Stimulated activated CD4-positive, alpha-beta T cell treated with anti-CD3 and anti-CD28 coated beads, TNF-alpha, amount 100 ng/mL, for 48 hours (primary cell): ENCODE data around the gene FCAMR.
"Not testable (repeated sequence)": the region's sequence is repeated elsewhere in the genome, so short reads cannot be mapped to it uniquely, and the experiment has no call there.

Experiments
- DNase-seq, 3 donors: peaks; one replicate each; pipeline ENCODE4 v3.0.0-alpha.2; 2020; ENCODE audit warnings: low read depth in 3 of 3

Gene FCAMR

DNA sequence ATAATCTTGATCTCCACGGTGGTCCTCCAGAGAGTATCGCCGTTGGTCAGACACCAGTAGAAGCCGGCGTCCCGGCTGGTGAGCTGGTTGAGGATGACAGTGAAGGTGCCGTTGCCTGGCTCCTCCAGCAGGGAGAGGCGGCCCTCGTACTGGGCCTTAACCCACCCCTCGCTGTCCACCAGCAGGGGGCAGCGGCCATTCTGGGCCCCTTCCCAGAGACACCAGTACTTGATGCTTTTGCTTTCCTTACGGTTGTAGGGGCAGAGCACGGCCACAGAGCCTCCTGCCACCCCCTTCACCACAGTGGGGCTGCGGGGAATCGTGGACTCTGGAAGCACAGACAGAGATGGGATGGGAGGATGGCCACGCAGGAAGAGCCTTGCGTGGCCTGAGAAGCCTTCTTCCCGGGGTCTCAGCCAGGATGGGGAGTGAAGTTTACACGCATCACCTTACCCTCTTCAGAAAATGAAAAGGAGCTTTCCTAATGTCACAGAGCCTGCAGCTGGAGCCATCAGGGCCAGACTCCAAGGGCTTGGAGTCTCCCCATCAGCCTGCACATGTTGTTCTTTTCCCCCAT, 34.7 kb downstream of the FCAMR start:
- DNase-seq, result peak in 2 of 3 donors; percentile 37 to 42

DNA sequence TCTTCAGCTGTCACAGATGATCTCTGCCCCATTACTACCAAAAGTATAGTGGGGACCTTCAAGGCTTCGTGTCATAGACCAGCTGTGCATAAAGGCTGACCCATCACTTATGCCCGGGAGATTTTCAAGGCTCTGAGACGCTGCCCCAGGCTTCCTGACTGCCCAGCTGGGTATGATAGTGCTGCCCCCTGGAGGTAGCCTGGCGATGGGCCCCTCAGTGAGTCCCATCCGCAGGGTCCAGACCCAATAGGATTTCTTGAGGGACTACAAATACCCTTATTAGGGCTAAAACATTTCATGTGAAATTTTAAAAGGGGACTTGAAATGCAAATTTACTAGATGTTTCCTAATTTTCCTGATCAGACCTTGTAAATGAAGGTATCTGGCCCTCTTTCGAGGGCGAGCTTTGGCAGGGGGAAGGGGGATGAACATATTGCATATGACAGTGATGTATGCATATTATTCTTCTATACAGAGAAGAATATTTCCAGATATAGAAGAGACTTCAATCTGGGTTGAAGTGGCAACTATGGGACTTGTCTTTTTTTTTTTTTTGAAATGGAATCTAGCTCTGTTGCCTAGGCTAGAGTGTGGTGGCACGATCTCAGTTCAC, 36.8 kb downstream of the FCAMR start:
- DNase-seq, result peak in 1 of 3 donors; percentile 79

DNA sequence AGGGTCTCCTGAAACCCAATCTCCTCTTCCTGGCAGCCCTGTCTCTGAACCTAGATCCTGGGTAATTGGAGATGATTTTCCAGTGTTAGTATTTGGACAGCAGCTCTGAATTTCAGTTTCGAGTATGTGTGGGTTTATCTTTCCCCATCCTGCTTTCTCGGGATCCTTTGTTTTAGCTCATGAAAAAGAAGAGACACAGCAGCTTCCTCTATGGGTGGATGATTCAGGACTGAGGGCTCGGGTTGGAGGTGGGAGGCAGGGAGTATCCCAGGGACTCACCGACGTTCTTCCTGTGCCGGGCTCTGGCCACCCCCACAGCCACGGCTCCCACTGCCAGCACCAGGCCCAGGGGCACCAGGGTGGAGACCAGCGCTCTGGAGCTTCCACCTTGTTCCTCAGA, 38.1 kb downstream of the FCAMR start:
- no peak for DNase-seq

DNA sequence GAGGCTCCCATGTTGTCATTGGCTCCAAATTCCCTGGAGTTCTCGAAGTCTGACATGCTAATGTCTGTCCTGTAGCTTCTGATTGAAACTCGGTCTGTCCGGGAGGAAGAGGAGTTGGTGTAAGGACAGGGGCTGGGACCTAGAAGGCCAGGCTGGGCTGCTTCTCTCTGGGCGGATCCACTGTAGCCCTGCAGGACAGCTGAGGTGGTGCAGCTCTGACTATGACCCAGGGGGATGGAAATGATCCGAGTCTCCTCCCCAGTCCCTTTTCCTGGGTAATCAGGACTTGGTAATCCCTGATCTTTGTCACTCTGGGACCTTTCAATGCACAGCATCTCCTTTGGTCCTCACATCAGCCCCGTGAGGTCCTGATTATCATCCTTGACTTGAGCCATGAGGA, 38.6 kb downstream of the FCAMR start:
- DNase-seq, result no peak

DNA sequence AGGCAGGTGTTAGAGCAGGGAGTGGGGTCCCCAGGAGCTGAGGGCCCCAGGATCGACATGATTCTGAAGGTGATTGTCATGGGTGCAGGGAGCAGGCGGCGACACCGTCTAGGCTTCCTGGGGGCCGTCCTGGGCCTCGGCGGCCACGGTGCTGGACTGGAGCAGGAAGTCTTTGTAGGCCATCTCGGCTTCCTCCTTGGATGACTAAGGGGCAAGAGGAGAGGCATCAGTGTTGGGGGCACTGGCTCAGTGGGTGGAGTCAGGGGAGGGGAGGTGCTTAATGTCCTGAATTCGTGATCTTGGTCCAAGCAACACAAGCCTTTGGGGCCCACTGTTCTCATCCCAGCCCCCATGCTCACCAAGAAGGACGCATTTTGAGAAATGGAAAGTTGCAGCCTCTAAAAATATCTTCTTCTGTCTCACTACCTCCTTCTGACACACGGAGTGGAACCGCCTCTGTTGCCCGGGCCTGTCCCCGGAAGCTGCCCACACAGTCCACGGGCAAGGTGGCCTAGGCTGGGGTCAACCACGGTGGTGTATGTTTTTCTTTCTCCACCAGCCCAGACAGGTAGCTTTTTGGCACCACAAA, 40.0 kb downstream of the FCAMR start:
- no peak for DNase-seq

DNA sequence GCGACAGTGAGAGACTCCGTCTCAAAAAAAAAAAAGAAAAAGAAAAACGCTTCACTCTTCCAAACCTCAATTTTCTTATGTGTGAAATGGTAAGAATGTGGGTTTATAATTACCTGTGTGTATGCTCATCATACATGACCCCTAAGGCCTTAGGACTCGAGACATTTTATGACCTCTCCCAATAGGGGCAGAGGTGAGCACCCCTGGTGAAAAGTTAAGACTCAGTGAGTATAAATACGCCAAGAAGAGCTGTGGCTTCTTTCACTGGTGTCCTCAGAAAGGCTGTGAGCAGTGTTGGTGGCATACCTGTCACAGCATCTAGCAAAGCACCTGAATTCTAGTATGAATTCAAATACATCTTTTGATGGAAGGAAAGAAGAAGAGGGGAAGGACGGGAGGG, 40.7 kb downstream of the FCAMR start:
- DNase-seq, result no peak

DNA sequence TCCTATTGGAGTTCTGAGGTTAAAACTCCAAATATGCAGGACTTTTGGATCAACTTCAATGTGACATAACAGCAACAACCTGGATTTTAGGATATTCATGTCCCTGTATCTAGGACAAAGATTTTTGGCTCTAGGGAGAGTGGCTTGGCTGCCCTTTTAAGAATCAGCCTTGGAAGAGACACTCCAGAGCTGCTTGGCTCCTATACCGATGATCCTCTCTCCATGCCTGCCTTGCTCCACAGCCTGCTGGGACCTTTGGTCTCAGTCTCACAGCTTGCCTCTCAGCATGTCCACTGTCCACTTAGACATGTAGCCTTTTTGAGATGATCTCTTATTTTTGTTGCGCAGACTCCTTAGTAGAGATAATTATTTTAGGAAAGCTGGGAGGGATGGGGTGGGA, 44.0 kb downstream of the FCAMR start:
- no peak for DNase-seq

DNA sequence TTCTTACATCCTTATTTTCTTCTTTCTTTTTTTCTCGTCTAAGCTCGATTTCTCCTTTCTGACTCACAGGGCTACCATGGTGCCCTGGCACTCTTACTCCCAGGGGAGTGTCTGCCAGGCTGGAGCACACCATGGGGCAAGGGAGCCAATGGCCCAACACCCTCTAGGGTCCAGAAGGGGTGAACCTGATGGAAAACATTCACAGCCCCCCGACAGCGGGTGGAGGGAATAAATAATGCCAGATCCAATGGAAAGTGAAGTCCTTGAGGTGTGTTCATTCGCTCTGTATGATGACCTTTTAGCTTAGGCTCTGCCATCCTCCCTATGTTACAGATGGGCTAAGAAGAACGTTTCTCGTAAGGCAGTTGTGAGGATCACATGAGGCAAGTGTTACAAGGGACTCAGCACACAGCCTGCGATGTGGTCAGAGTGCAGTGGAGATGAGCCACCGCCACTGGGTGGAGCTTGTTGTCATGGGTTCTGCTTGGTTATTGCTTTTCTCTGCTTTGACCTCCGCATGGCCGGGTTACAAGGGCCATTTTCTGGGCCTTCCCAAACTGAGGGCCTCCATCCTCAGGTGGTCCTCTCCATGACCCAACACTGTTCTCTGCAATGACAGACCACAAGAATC, 45.0 kb downstream of the FCAMR start:
- no peak for DNase-seq

DNA sequence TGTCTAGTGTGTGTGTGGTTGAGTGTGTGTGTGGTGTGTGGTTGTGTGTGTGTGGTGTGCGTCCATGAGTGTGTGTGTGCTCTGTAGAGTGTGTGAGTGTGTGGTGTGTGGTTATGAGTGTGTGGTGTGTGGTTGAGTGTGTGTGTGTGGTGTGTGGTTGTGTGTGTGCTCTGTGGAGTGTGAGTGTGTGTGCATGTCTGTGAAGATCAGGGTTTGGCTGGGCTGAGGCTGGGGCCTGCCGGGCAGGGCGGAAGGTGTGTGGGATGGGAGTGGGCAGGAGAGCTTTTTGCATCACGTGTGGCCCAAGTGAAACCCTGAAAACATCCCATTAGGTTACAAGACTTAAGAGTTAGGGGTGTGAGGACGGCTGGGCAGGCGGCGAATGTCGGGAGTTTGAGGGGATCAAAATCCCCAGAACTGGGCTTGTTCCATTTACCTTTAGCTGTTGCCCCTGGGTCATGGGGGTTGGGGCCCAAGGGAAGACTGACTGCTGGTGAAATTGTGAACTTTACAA, 45.6 kb downstream of the FCAMR start:
- DNase-seq, result no peak

DNA sequence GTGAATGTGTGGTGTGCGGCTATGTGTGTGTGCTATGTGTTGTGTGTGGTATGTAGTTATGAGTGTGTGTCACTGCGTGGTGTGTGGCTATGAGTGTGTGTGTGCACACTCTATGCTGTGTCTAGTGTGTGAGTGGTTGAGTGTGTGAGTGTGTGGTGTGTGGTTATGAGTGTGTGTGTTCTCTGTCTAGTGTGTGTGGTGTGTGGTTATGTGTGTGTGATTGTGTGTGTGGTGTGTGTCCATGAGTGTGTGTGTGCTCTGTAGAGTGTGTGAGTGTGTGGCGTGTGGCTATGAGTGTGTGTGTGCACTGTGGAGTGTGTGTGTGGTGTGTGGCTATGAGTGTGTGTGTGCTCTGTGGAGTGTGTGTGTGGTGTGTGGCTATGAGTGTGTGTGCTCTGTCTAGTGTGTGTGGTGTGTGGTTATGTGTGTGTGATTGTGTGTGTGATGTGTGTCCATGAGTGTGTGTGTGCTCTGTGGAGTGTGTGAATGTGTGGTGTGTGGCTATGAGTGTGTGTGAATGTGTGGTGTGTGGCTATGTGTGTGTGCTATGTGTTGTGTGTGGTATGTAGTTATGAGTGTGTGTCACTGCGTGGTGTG, 46.2 kb downstream of the FCAMR start:
- DNase-seq, result not testable (repeated sequence)

DNA sequence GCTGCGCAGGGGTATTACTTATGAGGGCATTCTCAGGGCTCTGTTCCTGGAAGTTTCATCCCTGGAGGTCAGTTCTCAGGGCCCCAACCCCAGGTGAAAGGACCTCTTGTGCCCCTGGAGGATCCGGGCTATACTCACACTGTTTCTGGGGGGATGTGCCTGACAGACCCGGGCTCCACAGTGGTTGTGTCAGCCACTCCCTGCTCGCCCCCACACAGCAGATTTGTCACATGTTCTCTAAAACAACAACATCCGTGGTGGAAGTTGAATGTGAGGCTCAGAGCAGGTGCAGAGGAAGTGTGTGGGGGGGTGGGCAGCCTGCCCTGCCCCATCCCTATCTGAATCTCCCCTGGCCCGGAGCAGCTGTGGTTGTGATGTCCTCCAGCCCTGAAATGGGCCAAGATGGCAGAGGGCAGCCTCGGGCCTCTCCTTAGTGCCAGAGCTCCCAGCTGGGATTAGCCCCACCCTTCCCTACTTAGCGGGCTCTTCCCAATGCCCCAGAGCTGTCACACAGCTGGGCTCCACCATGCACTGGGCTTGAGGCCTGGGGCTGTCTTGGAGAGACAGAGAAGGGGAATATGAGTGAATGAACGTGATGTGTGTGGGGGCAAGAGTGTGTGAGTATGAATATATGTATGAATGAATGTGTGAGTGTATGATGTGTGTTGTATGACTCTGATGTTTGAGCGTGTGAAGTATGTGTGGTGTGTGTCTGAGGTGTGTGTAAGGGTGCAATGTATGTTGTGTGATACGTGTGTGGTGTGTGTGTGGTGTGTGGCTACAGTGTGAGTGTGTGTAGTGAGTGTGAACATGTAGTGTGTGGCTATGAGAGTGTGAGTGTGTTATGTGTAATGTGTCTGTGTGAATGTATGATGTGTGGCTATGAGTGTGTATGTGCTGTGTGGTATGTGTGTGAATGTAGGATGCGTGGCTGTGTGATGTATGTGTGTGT, 47.0 kb downstream of the FCAMR start:
- peak in 1 of 3 donors; percentile 70 for DNase-seq

DNA sequence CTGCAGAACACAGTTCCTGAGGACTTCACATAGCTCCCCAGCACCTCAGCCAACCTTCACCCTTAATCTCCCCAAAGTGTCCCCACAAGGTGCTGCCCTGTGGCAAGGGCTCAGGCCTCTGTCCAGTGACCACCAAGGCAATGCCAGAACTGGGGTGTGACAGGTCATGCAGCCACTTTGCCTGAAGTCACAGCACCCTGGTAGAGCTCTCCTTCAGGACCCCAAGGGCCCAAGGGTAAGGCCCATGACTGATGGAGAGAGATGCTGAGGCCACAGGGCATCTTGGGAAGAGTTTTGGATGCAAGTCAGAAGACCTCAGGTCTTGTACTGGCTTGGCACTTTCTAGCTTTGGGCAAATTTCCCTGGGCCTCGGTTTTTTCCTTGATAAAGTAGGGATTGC, 47.7 kb downstream of the FCAMR start:
- no peak for DNase-seq

DNA sequence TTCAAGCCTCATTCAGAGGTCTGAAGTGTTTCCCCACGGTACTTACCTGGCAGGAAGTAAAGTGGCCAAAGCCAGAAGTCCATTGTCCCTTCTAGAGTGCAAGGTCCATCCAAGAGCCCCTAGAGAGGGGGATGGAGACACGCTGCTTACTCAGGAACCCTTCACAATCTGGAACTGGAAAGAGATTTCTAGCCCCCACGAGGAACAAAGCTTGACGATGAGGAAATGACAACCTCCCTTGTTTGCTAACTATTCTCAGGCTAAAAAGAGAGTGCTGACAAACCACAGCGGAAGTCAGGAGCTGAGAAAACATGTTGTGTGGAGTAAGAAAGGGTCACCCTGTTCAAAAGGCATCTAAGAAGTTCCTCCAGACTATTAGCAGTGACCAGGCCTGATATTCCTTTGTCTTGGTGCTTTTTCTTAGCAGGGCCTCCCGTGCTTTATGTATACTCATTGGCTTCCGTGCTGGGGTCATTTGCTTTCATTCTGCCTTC, 48.4 kb downstream of the FCAMR start, which contains the start of gene FCMR:
TSS of gene FCMR (minus strand) at position 170 of the 494 bp plus-strand sequence. CDS start at position 83, 87 bp downstream.
- no peak for DNase-seq

DNA sequence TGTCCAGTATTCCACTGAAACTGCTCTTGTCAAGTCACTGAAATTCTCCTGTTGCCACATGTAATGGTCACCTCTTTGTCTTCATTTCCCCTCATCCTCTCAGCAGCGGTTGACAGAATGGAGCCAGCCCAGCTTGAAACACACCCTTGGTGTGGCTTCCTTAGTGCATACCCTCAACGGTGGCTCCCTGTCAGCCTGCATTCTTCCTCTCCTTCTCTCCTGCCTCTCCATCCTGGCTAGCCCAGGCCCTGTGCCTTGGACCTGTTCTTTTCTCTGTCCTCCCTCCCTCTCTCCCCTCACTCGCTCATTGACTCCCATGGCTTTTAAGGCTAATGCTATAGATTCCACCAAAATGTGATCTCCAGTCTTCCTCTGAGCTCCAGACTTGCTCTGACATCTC, 52.2 kb downstream of the FCAMR start:
- no peak for DNase-seq

DNA sequence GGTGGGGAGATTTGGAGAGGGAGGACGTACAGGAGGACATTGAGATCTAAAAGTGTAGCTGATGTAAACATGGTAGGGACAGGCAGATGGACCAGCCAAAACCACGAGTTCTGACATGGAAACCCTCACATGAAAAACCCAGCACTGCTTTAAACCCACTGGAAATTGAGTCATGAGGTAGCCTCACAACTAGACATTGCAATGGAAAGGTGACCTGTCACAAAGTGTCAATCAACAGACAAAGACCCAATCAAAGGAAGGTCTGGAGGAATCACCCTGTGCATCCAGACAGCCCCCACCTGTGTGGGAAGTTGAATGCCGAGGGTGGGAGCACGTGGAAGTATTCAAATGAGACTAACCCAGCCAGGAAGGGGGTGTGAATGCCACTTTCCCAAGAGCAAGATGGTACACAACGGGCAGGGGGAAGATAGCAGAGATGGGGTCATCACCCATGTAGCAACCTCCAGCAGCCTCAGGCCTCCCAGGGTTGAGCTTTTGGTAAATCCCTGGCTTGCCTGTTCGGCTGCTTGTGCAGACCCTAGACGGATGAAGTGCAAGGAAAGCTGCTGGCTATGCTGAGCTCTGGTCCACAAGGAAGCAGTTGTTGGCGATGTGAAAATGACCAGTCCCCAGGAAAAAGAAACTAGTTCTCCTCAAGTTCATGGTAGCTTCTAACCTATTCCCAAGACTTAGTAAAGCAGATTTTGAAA, 54.1 kb downstream of the FCAMR start:
- no peak for DNase-seq

DNA sequence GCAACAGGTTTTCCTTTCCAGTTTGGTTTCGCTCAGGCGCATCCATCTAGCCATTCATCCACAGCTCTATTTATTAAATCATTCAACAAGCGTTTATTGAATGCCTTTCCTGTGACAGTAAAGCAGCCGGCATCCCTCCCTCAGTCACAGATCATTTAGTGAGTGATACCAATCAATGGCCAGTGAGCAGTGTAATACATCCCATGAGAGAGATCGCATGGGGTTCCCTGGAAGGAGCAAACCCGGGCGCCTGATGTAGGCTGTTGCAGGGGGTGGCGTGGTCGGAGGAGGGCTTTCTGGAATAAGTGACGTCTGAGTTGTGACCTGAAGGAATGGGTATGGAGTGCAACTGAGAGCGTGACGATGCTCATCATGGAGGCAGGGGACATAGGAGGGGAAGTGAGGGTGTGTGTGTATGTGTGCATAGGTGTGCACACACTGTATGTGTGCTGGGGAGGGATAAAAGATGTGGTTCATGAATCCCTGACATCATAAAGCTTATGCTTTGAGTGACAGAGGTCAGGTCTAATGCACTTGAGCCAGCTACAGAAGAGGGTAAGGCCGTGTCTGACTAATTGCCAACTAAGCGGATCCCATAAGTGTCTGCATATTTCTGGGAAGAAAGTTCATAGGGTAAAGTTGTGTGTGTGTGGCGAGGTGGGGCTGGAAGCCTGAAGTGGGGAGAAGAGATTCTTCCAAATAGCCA, 55.1 kb downstream of the FCAMR start:
- no peak for DNase-seq

DNA sequence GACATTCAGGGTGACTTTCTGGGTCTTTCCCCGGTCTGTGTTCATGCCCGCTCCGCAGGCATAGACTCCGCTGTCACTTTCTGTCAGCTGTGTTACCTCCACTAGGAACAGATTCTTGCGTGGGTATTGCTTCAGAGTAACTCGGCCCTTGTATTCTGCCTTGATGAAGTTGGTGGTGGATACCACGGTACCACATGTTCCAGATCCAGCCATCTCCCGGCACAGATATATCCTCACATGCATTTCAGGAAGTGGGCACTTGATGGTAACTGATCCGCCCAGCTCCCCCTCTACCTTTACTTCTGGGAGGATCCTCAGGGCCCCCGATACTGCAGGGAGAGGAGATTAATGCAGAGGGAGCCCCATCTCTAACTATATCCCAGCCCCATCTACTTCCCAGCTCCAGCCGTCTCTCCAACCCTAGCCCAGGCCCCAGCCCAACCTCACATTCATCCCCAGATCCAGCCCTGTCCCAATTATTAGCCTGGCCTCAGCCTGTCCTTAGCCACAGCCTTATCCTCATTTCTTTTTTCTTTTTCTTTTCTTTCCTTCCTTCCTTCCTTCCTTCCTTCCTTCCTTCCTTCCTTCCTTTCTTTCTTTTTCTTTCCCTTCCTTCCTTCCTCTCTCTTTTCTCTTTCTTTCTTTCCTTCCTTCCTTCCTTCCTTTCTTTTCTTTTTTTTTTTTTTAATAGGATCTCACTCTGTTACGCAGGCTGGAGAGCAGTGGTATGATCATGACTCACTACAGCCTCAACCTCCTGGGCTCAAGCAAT, 56.3 kb downstream of the FCAMR start:
- DNase-seq, result no peak

DNA sequence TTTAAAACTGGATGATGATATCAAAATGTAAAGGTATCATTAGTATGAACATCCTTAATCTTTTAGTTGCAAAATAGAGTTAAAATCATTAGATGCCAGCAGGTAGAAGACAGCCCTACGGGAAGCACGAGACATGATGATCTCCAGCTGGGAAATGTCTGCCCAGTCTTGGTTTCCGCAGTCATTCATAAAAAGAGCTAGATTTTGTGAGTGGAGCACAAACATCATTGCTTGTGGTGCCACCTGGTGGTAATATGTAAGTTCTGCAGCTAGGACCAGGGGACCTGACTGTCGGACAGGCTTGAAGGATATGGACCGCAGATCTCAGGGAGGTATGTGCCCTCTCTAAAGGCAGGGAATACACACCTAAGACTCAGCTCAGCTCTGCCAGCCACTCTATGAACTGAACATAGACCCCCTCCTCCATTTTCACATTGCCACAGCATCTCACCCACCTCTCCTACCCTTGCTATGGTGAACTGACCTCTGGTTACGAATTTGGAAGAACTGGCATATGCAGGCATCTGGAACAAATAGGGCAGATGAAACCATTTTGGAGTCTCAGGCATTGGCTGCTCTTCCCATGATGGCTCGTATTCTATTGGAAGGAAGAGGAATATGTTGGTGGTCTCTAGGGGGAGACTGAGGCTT, 57.7 kb downstream of the FCAMR start:
- no peak for DNase-seq
